Testis (tissue), 2 donors: Measurements from ENCODE around the gene OGFR.

ENCODE experiments used
- POLR2A ChIP-seq: fragments of 450-650 bp; IDR thresholded peaks from one replicate; pipeline ENCODE4 v1.6.1; 2017; ENCODE audit warnings: antibody characterized with exemption, mild to moderate bottlenecking, moderate library complexity
- TF ChIP-seq, protein P1 (sequence below), 3 experiments: fragments of 450-650 bp in 2 of 3; fragments of 200-600 bp in 1 of 3; sonication (generic) in 1 of 3; IDR thresholded peaks; one replicate each; pipeline ENCODE4 v1.5.1; 2016 to 2019; ENCODE audit warnings: antibody characterized with exemption in 3 of 3, mild to moderate bottlenecking in 2 of 3, moderate library complexity in 1 of 3

DNA sequence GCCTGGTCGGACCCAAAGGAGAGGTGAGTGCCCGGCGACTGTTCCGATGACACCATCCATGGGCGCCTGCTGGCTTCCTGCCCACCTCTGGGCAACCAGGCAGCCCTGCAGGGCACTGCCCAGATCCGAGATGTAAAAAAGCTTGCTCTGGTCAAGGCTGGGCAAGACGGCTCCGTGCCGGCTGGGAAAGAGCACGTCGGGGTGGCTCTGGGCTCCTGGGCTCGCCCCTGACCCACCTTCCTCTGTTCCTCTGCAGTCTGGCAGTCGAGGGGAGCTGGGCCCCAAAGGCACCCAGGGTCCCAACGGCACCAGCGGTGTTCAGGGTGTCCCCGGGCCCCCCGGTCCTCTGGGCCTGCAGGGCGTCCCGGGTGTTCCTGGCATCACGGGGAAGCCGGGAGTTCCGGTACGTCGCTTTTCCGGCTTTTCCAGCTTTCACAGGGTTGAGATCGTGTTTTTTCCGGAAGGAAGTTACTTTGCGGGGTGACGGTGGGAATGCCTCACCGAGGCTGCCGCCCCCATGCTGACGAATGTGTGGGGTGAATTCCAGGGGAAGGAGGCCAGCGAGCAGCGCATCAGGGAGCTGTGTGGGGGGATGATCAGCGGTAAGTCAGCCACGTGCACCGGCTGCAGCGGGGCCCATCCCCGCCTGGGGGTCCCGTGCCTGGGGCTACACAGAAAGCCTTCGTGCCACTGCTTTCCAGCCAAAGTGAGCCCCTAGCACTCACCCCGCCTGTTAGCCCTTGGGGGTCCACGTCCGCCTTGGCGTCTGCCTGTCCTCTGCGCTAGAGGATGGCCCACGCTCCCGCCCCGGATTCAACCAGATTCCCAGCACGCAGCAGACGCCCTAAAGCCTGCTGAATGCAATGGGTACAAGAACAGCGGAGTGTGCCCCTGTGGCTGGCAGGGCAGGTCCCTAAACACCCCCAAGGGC, 31.6 kb downstream of the OGFR start:
- TF ChIP-seq, protein P1, sequence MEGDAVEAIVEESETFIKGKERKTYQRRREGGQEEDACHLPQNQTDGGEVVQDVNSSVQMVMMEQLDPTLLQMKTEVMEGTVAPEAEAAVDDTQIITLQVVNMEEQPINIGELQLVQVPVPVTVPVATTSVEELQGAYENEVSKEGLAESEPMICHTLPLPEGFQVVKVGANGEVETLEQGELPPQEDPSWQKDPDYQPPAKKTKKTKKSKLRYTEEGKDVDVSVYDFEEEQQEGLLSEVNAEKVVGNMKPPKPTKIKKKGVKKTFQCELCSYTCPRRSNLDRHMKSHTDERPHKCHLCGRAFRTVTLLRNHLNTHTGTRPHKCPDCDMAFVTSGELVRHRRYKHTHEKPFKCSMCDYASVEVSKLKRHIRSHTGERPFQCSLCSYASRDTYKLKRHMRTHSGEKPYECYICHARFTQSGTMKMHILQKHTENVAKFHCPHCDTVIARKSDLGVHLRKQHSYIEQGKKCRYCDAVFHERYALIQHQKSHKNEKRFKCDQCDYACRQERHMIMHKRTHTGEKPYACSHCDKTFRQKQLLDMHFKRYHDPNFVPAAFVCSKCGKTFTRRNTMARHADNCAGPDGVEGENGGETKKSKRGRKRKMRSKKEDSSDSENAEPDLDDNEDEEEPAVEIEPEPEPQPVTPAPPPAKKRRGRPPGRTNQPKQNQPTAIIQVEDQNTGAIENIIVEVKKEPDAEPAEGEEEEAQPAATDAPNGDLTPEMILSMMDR (IDR thresholded peaks at IDR 0.05) = no peak
- TF ChIP-seq POLR2A = no peak
